IPS DF 19.7 (cell line): ENCODE results near the gene IL1RAP.
"Not testable (repeated sequence)": the region's sequence is repeated elsewhere in the genome, so short reads cannot be mapped to it uniquely, and the experiment has no call there.

Experiments
- DNase-seq: peaks from one replicate; pipeline ENCODE4 v3.0.0-alpha.2; 2013; ENCODE audit warnings: low read depth, low spot score

The IL1RAP gene

DNA sequence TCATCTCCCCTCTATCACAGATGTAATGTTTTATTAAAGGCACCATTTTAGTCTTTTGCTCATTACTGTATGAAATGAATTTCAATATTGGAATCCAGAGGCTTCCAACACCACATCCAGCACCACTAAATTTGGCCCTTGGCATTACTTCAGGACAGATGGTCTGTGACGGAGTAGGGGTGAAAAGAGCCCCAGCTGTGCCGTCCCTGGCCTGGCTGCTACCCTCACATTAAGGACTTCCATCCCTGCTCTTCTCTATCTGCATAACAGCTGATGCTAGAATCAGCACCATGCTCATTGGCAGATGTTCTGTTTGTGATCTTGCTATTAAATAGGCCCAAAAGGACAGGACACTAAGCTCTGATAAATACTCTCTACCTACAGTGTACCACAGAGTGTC lies 152.9 kb downstream of the IL1RAP start:
- DNase-seq, result no peak

DNA sequence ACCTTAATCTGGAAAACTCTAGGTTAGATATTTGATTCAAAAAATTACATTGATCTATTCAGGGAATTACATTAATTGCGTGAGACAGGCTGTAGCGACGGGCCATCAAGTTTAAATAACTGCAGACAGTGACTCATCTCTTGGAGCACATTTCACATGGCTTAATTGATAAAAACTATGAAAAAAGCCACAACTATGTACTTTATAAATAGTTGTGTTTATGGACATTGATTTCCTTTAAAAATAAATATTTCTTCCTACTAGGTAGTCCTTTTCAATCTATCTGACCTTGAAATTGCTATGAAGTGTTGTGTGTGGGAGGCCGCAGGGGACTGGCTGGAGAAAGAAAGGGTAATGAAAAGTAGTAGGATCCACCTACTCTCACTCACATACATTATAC lies 157.8 kb downstream of the IL1RAP start:
- no peak for DNase-seq

DNA sequence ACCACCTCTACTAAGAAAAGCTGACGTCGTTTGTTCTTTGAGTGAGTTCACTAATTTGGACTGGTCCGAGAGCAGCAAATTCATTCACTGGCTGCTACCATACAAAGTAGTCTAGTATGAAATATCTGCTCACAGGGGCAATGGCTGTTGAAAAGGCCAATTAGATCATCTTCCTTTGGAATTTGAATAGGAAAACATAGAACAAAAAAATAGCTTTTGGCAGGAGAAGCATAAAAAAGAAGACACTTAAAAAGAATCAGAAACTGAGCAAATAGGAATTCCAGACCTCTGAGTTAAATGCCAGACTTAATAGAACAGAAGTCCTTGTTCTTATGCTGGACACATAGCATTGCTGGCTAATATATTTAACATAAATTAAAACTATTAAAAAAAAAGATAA lies 159.3 kb downstream of the IL1RAP start:
- DNase-seq, result no peak

DNA sequence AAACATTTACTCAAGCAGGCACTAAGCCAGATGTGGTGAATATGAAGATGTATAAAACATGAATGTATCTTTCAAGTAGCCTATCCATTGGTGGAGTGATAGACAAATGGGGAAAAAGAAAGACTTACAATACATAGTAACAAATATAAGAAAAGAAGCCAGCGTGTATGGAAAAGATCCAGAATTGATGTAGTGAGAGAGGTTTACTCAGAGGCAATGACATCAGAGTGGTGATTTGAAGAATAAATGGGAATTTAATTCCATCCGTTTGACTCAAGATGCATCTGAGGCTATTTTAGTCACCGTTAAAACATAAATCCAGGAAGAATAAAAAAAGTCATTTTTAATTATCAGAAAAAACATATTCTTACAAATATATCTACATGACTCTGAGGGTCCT lies 162.6 kb downstream of the IL1RAP start:
- DNase-seq, result no peak

DNA sequence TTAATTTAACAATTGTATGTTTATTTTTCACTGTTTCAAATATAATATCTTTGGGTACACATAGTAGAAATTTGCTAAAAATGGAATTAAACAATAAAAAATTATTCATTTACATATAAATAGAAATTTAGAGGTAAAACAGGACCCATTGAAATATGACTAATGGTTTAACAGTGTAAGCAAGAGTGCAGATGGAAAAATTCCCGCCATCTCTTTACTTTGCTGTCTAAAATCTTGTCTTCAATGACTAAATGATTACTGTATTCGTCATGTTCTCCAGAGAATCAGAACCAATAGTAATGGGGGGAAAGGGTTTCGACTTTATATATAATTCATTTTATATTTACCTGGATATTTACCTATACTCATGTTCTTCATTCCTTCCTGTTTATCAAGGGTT lies 163.1 kb downstream of the IL1RAP start:
- DNase-seq, result no peak

DNA sequence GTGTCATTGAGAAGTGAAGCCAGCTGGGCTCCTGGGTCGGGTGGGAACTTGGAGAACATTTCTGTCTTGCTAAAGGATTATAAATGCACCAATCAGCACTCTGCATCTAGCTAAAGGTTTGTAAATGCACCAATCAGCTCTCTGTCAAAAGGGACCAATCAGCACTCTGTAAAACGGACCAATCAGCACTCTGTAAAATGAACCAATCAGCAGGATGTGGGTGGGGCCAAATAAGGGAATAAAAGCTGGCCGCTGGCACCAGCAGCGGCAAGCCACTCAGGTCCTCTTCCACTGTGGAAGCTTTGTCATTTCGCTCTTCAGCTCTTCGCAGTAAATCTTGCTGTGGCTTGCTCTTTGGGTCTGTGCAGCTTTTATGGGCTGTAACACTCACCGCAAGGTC lies 164.0 kb downstream of the IL1RAP start:
- not testable (repeated sequence) for DNase-seq

DNA sequence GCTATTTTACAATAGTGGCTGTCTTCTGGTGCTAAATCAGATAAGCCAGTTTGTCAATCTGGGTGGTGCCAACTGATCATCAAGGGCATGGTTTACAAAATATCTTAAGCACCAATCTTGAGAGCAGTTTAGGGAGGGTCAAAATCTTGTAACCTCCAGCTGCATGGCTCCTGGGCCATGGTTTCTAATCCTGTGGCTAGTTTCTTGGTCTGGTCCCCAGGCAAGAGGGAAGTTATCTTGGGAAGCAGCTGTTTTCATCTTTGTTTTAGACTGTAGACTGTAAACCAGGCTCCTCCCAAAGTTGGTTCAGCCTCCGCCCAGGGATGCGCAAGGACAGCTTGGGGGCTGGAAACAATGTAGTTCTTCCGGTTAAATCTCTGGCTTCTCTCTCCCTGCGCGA lies 166.8 kb downstream of the IL1RAP start:
- DNase-seq, result no peak

DNA sequence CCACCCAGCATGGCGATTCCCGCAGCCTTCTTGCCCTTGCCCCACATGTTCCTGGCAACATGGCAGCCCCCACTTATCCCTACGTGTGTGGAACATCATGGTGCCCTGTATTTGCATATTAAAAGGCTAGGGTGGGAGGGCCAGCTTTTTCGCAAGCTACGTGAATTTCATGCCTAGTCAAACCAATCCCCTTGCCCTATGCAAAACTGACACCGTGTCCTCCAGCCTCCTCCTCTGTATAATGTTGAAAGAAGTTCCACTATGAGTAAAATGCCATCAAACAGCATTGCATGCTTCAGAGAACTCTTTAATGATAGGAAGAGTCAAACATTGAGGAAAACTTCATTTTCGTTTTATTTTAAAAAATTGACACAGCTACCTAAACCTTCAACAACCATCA lies 170.9 kb downstream of the IL1RAP start:
- DNase-seq, result no peak

DNA sequence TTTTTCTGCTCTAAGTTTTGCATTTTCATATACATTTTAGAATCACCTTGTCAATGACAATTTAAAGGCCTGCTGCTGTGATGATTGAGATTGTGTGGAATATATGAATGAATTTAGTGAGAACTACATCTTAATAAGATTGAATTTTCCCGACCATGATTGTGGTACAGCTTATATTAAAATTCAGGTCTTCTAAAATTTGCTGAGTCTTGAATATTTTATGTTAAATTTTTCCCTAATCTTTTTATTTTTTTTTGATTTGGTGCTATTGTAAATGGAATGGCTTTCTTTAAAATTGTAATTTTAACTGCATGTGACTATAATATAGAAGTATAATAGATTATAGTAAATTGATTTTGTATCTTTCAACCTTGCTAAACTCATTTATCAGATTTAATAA lies 172.1 kb downstream of the IL1RAP start:
- no peak for DNase-seq

DNA sequence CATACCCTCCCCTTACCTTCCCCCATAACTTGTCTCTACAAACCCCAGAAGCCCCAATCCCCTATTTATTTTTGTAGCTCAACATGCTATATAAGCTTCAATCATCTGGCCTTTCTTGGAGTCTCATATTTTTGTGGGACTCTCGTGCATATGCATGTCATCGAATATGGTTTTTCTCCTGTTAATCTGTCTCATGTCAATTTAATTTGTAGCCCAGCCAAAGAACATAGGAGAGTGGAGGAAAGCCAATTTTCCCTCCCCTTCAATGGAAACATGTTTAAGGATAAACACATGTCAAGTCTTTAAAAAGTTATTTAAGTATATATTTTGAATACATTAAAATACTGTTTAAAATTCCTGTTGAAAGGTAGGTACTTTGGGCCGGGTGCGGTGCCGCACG lies 176.4 kb downstream of the IL1RAP start:
- no peak for DNase-seq

DNA sequence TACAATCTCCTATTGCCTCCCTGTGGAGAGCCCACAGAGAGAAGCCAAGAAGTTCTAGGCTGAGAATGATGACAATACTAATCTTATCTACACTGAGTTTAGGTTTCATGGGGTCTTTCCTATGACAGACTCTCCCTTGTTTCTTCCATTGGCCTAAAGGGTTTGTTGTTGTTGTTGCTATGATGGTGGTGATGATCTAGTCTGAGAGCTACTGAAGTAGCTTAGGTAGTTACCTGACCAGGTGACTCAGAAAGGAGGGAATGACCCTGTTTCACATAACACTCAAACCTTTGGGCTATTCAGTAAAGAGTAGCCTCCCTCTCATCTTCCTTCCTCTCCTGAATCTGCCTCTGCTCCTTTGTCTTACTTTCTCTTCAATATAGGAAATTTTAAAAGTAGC lies 178.4 kb downstream of the IL1RAP start:
- DNase-seq, result no peak

DNA sequence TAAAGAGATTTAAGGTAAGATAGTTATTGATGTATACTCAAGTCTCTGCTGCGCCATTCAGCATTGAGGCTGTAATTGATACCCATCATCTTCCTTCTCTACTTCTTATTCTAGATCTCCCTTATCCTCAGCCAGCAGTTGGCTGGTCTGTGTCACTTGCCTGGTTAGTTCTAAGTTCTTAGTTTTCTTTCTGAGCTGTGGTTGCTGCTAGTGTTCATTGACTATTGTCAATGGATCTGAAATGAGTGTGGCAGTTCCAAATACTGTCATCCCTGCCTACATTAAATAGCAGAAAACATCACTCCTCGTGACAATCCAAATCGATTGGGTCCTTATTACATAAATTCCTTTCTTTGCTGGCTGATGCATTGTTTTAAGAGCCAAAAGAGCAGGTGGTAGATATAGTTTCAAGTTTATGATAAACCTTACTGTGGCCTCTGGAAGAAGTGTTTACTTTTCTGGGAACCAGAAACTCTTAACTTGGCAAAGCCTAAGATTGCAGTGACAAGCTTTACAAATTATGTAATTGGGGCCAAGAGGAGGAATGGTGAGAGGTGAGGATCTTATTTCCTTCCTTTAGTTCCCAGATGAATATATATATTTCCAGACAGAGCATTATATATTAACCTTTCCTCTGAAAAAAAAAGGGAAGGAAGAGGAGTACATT lies 180.6 kb downstream of the IL1RAP start:
- no peak for DNase-seq

DNA sequence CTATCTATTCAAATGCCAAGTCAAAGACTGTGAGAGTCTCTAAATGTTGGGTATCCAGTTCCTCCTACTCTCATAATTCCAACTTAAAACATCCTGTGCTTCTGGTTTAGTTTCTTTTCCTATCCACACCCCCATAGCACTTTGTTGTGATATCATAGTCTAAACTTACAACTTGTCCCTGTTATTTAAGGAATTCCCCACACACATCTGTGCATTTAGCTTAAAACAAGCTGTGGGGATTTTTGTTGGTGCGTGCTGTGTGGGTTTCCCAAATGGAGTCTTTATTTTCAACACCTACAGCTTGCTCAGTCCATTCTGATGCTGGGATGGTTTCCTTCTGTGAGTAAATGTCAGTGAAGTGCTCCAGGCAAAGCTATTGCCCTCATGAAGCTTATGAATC lies 181.3 kb downstream of the IL1RAP start:
- no peak for DNase-seq

DNA sequence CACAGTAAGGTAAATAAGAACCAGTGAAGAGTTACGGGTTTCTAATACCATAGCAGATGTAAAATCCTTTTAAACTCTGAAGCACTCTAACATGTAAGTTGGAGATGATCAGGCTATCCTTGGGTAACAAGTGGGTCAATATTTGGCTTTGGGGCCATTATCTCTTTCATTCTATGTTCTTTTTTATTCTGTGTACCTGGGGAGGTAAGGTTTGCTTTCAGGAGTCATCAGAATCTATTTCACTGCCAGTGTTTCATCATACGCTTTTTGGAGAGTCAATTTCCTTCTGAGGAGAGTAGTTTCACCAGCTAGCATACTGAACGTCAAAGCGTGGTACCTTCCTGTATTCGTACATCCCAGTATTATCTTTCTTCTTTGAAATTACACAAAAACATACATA lies 182.1 kb downstream of the IL1RAP start:
- no peak for DNase-seq

DNA sequence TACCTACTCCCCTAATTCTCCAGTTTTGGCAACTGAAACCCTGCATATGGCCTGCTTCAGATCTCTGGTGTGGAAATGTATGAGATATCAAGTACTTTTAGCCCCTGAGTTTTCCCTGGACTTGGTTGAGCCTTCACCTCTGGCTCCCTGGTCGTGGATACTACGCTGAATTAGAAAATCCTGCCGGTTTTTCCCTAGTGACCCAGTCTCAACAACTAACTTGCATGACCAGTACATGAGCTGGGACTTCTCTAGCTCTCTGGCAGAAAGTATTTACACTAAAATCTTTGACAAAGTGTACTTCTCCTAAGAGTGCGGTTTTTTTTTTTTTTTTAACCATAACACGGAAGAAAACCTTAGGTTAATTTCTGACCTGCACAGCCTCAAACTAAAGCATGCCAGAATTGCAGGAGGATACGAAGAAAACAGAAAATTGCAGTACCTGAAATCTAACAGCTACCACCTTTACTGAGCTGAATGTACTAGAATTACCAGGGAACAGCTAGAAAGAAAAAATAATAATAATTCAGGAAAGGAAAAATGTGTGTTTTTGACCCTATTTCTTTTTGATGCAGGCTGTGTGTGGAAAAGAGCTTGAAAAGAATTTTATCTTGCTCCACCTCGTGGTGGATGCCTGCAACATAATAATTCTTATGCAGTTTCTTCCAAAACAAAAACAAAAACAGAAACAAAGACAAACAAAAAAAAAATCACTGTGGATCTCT lies 183.1 kb downstream of the IL1RAP start:
- DNase-seq, result no peak

DNA sequence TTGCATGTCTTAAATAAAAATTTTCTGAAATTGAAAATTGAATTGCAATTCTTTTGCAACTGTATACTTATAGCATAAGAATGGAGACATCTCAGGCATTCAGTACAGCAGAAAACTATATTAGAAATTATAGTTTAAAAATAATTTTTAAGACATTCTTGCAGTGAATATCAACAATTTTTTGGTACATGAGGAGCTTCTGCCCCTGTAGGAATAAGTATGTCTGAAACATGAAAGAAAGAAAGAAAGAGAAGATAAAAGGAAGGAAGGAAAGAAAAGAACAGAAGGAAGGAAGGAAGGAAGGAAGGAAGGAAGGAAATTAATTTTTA lies 183.6 kb downstream of the IL1RAP start:
- DNase-seq, result no peak

DNA sequence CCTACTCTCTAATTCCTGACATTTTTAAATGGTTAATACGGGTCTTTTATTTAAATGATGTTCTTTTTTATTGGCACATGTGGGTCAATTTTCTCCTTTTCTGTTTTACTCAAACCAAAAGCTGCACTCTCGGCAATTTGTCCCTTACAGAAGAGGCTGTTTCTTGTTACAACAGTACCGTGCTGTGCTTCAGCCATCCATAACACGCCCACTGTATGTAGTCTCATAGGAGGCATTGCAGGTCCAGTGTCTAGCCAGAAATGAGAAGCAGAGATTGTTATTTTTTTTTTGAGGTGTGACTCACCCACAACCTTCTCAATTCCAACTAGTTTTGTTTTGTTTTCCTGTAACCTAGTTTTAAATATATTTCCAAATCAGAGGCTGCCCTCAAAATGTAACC lies 184.0 kb downstream of the IL1RAP start:
- no peak for DNase-seq

DNA sequence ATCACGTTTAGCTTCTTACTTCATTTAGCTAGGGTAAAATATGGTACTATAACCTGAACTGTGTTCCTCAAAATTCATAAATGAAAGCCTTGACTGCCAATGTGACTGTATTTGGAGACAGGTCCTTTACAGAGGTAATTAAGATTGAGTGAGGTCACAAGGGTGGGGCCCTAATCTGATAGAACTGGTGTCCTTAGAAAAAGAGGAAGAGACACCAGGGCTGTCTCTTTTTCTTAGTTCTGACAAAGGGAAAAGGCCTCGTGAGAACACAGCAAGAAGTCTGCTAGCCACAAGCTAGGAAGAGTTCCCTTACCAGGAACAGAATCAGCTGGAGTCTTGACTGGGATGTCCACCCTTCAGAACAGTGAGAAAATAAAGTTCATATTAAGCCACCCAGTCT lies 185.9 kb downstream of the IL1RAP start:
- no peak for DNase-seq

DNA sequence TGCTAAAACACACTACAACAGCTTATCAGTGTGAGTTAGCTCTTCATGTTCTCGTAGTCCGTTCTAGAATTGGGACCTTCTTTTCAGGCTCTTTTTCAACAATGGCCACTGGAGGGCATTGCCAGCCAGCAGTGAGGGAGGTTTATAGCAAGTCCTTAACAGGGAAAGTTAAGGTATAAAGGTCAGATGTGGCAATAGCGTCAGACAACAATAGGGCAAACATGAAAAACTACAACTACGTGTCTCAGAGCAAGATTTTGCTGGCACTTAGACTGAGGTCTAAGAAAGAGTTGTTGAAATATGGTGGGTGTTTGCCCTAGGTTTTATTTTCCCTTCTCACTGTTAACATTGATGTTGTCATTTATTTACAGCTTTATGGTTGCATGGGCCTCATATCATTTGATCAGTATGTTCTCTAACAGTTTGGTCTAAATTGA lies 187.2 kb downstream of the IL1RAP start:
- no peak for DNase-seq

DNA sequence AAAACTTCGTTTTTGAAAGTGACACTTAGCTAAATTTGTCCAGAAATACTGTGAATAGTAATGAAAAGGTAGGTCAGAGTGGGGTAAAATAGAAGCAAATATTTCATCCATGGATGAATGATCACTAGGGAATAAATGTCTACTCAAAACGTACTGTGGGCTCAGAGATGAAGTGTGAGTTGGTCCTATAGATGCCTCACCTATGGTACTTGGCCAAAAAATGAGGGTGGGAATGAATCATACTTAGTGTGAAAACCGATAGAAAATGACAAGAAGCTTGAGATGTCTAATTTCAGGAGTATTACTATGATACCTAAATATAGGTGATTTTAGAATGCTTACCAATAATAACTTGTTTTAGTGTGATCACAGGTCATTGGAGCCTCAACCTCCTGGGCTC lies 192.7 kb downstream of the IL1RAP start:
- DNase-seq, result no peak
